CD4-positive, alpha-beta T cell treated with Interleukin-17A for 1 hour (primary cell): ENCODE data around the gene NDUFC1.
"Not testable (repeated sequence)": the region's sequence is repeated elsewhere in the genome, so short reads cannot be mapped to it uniquely, and the experiment has no call there.

ENCODE experiments used
- DNase-seq: peaks from one replicate; pipeline ENCODE4 v3.0.0-alpha.2; 2020

Gene NDUFC1

DNA sequence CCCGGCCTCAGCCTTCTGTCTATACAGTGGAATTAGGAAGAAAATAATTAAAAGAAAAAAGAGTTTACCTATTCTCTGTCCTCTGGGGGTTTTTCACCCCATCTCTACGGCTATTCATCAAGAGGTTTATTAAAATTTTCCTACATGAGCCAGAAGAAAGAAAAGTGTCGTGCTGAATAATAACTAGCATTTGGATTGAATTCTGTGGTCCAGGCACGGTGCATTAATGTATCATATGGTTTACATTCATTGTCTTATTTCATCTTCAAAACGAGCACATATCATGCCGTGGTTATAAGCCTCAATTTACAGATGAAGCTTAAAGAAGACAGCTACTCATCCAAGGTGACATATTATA lies 6.4 kb downstream of the NDUFC1 start:
- no peak for DNase-seq

DNA sequence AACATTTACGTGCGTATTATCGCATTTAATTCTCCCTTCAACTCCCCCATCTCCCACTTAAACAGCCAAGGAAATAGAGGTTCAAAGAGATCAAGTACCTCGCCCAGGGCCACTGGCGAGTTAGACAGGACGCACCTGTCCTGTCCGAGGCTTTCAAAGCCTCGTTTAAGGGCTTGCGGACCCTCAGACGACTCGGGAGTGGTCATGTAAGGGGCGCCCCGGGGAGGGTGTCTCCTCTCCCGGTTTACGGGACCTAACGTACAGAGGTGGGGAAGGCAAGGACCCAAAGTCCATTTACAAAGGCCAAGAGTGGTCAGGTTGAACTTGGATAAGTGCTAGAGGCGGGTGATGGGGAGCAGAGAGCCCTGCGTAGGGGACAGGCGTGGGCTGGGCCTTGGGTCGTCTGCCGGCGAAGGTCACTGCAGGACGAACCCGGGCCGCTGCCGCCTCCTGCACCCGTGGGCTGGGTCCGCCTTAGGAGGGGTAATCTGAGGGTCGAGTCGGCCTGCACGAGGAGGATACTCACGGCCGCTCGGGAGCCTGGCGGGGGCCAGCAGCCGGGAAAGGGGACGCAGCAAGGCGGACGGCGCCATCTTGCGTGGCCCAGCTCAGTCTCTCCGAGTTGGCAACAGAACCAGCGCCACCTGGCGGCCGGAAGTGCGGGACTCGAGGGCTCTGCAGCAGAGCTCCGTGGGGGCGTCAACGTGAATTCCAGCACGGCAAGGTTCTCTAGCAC lies 6.9 kb downstream of the NDUFC1 start:
- DNase-seq: peak; percentile 96

DNA sequence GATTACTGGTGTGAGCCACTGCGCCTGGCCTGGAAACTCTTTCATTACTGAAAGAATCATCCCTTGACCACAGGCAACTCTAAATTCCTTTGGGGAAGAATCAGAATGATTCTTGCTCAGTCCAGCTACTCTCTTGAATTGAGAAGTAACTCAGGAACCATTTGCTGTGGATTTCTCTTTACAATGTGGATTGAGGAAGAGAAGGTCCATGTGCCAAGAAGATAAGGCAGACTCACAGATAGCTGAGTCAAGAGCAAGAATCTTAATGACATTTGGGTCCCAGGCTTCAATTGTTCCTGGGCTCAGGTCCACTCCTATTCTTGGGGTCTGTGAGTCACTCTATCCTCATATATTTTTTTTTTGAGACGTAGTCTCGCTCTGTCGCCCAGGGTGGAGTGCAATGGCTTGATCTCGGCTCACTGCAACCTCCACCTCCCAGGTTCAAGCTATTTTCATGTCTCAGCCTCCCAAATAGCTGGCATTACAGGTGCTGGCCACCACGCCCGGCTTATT lies 16.0 kb downstream of the NDUFC1 start:
- DNase-seq: no peak

DNA sequence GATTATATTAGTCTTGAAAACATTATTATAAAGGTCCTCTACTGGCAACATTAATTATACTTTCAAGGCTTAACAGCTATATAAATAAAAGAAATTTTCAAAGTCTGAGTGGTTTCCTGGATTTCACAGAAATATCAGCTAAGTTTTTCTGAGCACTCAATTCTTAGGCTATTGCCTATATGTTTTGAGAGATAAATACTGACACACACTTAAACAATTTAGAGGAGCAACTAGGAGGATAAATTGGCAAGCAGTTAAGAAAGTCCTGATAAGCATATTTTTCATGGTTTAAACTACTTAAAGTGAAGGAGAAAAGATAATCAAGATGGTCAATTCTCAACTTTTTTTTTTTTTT lies 19.6 kb downstream of the NDUFC1 start:
- no peak for DNase-seq

DNA sequence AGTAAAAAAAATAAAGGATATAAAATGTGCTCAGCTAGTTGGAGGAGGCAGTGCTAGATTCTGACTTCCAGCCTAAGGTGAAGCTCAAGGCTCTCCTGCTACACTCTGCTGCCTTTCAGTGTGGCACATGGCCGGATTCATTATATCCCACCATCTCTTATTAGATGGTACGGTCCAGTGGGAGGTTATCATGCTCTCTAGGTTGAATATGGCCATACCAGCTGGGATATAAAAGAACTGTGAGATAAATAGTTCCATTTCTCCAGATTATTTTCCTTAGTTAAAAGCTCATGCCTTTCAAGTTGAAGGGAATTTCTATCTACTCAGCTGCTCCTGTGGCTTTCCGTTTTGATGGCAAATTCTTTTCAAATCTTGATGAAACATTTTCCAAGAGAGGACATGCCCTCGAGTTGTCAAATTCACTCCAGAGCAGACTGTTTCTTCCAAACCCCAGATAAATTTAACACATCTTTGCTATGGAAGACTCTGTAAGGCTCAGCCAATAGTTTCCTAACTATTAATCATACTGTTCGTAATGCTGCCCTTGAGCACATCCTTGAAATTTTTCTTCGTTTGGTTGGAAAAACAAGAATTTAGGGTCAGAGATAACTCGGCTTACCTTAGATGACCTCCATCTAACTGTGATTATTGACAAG lies 20.1 kb downstream of the NDUFC1 start:
- DNase-seq: no peak

DNA sequence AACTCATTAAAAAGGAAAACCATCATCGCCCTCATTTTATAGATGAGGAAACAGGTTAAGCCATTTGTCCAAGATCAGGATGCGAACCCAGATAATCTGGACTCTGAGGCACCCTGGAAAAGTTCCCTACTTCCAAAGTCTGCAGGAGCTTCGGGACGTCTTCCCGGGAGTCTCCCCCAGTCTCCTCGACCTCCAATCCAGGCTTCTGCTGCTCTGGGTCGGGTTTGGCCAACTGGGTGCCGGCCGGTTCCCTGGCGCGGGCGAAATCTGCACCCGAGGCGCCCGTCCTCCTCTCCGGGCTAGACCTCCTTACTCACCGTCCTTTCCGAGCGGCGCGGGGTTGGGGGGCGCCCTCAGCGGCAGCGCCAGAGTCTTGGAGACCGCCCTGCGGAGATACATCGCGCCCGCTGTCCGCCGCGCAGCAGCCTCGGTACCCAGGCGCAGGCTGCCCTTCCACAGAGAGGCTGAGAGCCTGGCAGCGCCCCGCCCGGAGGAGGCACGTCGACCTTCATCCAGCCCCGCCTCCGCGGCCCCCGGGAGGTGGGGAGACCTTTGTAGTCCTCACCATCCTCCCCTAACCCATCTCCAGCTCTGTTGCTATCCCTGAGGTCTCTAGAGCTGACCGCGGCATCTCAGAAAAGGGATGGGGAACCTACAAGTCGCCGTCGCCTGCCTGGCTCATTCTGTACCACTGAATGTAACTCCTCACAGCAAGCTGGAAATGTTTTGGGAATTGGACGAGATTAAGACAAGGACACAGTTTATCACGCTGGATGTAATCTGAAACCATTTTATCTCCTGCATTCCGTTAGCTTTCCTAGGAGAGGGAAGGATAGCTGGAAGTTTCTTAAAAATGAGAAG lies 22.3 kb downstream of the NDUFC1 start, which contains the start of gene MGARP:
Gene MGARP (minus strand): TSS at position 466 of the 861 bp plus-strand sequence. CDS start 67 bp downstream, at position 399.
- DNase-seq: no peak

DNA sequence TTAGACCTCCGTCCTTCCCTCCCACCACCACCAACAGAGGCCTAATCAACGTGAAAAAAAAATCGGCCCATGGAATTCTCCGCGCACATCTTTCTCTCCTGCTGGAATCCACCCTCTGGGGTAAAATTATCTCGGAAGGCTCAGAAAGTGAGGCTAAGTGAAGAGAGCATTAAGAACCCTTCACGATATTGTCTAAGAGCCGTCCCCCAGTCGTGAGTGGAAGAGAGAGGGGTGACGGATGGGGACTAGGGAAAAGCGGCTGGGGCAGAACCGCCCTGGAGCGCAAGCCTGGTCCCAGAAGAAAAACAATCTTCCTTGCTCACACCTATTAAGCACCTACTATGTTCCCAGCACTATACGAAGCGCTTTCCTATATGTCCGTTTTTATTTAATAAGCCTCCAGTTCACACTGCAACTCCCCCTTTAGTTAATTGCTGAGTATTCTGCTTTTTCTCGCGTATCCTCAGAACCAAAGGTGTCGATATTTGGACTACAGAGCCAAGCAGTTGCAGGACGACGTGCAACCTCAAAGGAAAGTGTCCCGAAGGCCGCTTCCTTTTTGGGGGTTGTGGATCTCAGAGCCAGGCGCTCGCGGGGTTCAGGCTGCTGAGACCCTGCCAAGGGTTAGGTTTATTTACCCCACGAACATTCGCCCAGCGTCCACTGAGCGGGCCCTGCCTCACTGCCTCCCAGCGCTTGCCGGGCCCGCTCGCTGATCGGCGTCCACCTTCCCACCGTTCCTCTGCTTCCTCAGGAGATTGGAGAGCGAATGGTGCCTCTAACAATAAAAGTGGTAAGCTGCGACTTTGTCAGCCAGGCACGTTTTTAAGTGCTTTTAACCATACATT lies 23.1 kb downstream of the NDUFC1 start:
- DNase-seq: no peak

DNA sequence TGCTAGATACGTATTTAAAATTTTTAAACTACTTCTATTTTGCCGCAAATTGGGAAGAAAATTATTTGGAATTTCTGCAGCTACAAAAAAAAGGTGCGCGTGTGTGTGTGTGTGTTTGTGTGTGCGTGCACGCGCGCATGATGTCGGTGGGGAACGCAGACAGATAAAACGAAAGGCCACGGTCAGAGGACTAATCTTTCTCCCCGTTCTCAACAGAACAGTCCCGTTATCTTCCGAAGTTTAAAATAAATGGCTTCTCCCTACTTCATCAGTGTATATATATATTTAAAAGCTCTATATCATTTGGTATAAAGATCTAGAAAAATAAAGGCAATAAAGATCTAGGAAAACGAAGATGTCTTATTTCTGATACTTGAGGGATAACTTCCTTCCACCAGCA lies 23.8 kb downstream of the NDUFC1 start:
- no peak for DNase-seq

DNA sequence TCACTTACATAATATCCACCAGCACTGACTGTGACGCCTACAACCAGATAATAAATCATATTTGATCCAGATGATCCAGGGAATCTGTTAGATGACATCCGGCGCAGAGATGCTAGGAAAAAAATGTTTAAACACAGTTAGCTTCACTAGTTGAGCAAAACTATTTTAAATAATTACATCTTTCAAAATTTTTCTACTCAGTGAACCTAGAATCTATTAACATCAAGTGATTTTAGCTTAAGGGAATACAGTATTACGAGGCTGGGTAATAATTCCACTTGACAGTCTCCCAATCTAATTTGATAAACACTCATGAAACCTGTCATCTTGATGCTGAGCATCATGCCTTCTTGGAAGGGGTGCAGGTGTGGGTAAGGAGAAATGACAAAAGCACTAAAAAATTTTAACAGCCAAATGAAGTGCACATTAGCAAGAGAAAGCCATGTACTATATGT lies 27.0 kb downstream of the NDUFC1 start:
- DNase-seq: no peak

DNA sequence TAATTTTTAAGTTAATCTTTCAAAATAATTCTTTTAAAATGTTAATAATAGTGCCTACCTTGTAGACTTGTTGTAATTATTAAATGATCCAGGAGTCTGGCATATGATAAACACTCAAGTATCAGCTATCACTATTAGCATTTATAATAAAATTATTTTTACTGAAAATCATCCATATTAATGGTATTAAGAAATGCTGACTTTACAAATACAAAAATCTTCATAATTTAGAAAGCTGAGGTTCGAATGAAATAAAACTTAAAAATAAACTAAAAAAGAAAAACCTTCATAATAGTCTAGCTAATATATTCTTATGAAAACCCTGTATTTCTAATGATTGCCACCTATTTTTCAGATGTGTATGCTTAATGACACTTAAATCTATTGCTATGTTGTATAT lies 27.5 kb downstream of the NDUFC1 start:
- DNase-seq: no peak

DNA sequence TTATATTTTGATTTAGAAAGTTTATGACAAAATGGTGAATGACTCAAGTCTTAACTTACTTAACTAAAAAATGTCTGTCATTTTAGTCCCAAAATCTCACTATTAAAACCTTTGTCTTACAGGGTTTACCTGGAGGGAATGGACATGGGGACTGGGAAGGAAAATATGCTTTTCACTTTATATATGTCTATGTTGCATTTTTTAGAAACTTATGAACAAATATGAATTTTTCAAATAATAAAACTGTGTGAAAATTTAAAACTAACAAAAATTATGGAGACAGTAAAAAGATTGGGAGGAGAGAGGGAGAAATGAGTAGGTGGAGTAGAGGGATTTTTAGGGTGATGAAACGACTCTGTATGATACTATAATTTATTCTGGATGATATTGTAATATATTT lies 28.4 kb downstream of the NDUFC1 start:
- no peak for DNase-seq

DNA sequence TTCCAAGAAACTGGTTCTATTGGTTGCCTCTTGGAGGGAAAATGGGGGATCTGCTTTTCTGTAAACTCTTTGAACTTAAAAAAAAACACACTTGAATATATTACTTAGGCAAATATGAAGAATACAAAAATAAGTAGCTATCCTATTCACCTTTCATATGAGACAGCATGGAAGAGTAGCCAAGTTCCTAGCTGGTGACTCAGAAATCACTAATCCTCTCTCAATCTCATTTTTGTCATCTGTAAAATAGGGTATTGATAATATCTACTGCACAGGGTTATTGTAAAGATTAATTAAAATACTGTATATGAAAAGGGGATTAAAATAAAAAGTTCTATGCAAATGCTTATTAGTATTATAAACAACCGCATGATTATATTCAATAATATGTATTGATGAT lies 35.0 kb downstream of the NDUFC1 start:
- DNase-seq: no peak

DNA sequence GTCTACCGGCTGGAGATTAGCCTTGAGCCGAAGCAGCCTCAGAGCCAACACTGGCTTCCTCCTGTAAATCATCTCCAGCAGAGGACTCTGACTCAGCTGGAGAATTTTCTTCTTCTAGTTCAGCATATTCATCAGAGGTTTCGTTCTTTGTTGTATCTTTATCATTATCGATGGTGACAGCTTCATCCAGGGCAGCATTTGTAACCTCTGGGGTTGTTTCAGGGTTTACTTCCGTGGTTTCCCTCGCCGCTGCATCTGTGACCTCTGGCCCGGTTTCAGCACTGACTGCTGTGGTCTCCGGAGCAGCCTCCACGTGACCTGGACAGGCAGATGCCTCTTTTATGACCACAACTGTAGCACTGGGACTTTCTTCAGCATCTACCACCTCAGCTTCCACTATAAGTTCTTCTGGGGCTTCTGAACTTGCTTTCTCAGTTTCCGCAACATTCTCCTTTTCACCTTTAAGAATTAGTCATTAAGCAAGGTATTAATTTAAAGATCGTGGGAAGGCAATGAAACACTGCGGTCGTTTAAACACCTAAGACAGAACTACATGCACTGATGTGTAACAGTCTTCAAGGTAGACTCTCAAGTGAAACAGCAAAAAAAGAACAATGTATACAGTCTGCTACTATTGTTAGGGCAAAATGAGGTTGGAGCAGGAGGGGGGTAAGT lies 35.6 kb downstream of the NDUFC1 start:
- DNase-seq: peak; percentile 81

DNA sequence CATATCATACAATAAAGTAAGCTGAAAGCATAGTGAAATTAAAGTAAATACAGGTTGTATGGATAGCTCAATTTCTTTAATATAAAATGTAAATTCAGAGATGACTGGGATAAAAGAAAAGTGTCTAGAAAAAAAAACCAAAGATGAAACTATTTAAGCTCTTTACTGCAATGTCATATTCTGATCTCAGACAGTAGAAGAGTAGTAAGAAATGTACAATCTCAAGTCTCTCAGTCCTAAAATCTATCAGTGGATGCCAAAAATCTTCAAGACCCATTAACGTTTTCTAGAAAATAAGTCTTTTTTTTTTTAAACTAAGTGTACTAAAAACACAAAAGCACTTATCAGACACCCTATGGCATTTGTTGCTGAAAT lies 36.1 kb downstream of the NDUFC1 start:
- no peak for DNase-seq

DNA sequence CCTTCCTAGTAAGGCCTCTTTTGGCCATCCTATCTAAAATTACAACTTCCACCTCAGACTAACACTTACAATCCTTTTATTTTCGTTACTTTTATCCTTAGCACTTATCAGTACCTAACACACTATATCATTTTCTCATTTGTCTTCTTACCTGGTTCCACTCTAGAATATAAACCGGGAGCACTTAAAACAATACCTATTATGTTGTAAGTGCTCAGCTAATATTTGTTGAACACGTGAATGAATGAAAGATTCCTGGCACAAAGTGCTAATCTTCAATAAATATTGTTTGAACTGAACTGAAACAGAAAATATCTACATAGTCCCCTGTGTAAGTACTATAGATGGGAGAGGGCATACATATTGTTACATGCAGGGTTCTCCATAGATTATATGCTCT lies 36.6 kb downstream of the NDUFC1 start:
- DNase-seq: no peak

DNA sequence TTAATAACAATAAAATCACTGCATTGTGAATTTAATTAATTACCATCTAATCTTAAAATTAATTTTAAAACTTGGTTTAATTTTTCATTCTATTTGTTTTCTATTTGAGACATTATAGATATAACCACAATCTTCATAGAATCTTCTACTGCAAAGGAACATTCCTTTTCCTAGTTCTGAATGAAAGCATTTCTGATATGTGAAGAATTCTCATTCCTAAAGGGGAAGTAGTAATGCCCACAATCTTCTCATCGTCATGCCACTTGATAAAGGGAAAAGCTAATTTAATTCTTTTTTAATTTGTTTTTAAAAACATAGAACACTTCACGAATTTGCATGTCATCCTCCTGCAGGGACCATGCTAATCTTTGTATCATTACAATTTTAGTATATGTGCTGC lies 45.9 kb downstream of the NDUFC1 start:
- no peak for DNase-seq

DNA sequence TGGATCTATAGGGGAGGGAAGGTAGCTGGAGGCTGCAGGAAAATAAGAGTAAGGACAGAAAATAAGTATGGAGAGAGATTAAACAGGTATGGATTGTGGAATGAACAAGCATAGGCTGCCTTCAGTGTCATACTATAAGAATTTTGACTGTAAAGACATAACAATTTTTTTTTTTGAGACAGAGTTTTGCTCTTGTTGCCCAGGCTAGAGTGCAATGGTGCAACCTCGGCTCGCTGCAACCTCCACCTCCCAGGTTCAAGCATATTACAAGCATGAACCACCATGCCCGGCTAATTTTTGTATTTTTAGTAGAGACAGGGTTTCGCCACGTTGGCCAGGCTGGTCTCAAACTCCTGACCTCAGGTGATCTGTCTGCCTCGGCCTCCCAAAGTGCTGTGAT lies 46.7 kb downstream of the NDUFC1 start:
- not testable (repeated sequence) for DNase-seq

DNA sequence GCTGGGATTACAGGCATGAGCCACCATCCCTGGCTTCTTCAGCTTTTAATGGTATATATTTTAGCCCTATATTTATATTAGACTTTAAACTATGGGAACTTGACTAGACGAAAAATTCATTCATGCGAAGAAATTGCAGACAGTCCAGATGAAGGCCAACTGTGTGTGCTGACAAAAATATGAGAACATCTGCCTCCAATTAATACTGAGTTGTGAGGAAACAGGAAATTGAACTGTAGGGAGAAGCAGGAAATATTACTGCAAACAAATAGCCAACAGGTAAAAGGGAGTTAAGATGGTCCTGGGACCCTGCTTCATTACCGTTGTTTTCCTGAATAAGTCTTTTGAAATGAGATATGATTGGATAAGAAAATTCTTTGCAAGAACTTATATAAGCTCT lies 48.6 kb downstream of the NDUFC1 start:
- no peak for DNase-seq

DNA sequence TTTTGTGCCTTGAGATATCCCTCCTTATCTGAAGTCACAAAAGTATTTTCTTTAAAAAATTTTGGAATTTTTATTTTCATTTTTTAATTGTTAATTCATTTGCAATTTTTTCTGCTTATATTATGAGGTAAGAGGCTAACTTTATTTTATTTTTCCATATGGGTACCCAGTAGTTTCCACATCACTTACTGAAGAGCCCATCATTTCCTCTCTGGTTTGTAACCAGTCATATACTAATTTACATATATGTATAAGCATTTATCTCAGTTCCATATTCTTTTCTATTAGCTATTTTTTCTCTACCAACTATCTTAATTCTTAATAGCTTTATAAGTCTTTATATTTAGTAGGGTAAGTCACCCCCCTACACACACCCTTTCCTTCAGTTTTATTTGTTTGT lies 49.2 kb downstream of the NDUFC1 start:
- DNase-seq: no peak

DNA sequence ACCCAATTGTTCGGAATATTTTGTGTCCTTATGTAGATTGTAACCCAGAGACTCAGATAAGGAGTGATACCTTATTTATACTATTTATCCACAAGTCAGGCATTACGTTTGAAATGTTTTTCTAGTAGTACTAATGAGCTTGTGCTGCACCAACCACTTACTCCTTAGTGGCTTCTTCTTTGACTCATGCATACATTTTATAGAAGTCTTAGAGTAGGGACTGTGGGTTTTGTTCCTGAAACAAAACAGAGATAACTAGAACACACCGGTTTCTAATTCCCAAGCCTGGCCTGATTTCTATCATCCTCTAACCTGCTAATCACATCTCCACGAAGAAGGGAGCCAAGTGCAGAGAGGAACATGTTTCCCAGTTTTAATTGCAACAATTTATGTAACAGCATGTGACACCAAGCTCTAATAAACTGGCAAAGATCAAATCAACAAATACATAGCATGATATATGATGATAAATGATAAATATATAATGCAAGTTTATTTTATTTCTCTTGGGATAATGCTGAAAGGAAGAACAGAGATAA lies 54.5 kb downstream of the NDUFC1 start:
- no peak for DNase-seq

DNA sequence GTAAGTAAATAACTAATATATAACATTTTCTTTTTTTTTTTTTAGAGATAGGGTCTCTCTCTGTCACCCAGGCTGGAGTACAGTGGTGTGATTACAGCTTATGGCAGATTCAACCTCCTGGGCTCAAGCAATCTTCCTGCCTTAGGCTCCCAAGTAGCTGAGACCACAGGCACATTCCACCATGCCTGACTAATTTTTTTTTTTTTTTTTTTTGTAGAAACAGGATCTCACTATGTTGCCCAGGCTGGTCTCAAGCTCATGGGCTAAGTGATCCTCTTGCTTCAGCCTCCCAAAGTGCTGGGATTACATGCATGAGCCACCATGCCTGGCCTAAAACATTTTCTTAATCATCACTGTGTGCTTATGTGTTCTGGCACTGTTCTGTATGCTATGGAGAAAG lies 55.0 kb downstream of the NDUFC1 start:
- no peak for DNase-seq

DNA sequence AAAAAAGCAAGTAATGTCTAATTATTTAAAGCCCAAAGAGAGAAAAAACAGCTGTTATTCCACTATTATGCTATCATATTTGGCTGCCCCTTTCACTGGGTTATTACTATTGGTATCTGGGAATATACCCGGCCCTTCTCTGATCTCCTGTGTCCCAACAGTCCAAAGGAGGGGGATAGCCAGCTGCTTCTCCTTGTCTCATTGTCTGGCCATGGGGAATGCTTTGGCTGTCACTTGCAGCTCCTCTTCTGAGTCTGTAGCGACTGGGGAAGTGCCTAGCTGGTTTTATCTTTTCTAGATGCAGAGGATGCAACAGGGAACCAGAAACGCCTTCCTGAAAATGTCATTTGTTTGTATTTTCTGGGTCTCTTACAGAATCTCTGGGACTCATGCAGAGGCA lies 56.1 kb downstream of the NDUFC1 start:
- no peak for DNase-seq
